Superior temporal gyrus (tissue), 1 donor: ENCODE results near the gene MINDY4.

Experiments used
- DNase-seq: peaks from one replicate; pipeline ENCODE4 v3.0.0-alpha.2; 2016; ENCODE audit errors: extremely low spot score

MINDY4 gene

GRCh38 chr7:30771174-30771879, at the start of gene MINDY4:
Gene MINDY4 (plus strand): TSS chr7:30771417. CDS start chr7:30771494, 77 bp downstream.
- DNase-seq, result peak; percentile 57

- no peak for DNase-seq
These were observed 49.0 kb upstream of the MINDY4 start for GRCh38 chr7:30722187-30722586.

- no peak for DNase-seq
These were observed 48.5 kb upstream of the MINDY4 start for GRCh38 chr7:30722671-30723070.

- no peak for DNase-seq
These were observed 47.4 kb upstream of the MINDY4 start for GRCh38 chr7:30723776-30724175.

GRCh38 chr7:30726296-30727006, 44.8 kb upstream of the MINDY4 start:
- DNase-seq, result no peak

- DNase-seq, result peak; percentile 16
These were observed 43.9 kb upstream of the MINDY4 start for GRCh38 chr7:30727061-30727945.

GRCh38 chr7:30728591-30729100, 42.6 kb upstream of the MINDY4 start:
- no peak for DNase-seq

GRCh38 chr7:30729642-30730041, 41.6 kb upstream of the MINDY4 start:
- DNase-seq, result no peak

GRCh38 chr7:30730097-30730496, 41.1 kb upstream of the MINDY4 start:
- DNase-seq, result no peak

GRCh38 chr7:30730996-30731395, 40.2 kb upstream of the MINDY4 start:
- no peak for DNase-seq

GRCh38 chr7:30731581-30731980, 39.6 kb upstream of the MINDY4 start:
- DNase-seq, result no peak

- no peak for DNase-seq
These were observed 38.6 kb upstream of the MINDY4 start for GRCh38 chr7:30732606-30733005.

GRCh38 chr7:30733216-30733615, 38.0 kb upstream of the MINDY4 start:
- no peak for DNase-seq

GRCh38 chr7:30733691-30734090, 37.5 kb upstream of the MINDY4 start:
- DNase-seq, result no peak

- no peak for DNase-seq
These were observed 36.7 kb upstream of the MINDY4 start for GRCh38 chr7:30734497-30734896.

GRCh38 chr7:30735631-30736030, 35.6 kb upstream of the MINDY4 start:
- DNase-seq, result no peak

GRCh38 chr7:30736291-30736690, 34.9 kb upstream of the MINDY4 start:
- DNase-seq, result no peak

GRCh38 chr7:30738026-30738915, 32.9 kb upstream of the MINDY4 start:
- no peak for DNase-seq

- DNase-seq, result no peak
These were observed 31.5 kb upstream of the MINDY4 start for GRCh38 chr7:30739691-30740090.

GRCh38 chr7:30740417-30741181, 30.6 kb upstream of the MINDY4 start:
- peak; percentile 84 for DNase-seq
